Brain pericyte (primary cell): Measurements from ENCODE around the gene HIGD2B.
"Not testable (repeated sequence)": the region's sequence is repeated elsewhere in the genome, so short reads cannot be mapped to it uniquely, and the experiment has no call there.

Experiments used
- DNase-seq: peaks from one replicate; pipeline ENCODE4 v3.0.0-alpha.2; 2012; ENCODE audit warnings: low read depth, low spot score

The HIGD2B gene

GRCh38 chr15:72676838-72677237, 9.1 kb downstream of the HIGD2B start:
- DNase-seq = no peak

GRCh38 chr15:72671525-72671924, 14.5 kb downstream of the HIGD2B start:
- DNase-seq = no peak

- DNase-seq = not testable (repeated sequence)
These were observed 15.2 kb downstream of the HIGD2B start for GRCh38 chr15:72670656-72671352.

- DNase-seq = not testable (repeated sequence)
These were observed 16.2 kb downstream of the HIGD2B start for GRCh38 chr15:72669803-72670202.

GRCh38 chr15:72665706-72666105, 20.3 kb downstream of the HIGD2B start:
- not testable (repeated sequence) for DNase-seq

GRCh38 chr15:72663931-72664330, 22.1 kb downstream of the HIGD2B start:
- not testable (repeated sequence) for DNase-seq

GRCh38 chr15:72661081-72661480, 24.9 kb downstream of the HIGD2B start:
- not testable (repeated sequence) for DNase-seq

GRCh38 chr15:72656014-72656413, 30.0 kb downstream of the HIGD2B start:
- not testable (repeated sequence) for DNase-seq

- not testable (repeated sequence) for DNase-seq
These were observed 31.6 kb downstream of the HIGD2B start, which contains the start of gene GOLGA6B for GRCh38 chr15:72654397-72654796. Gene GOLGA6B, plus strand, starts transcription at chr15:72654697. Its CDS starts 41 bp downstream, at chr15:72654738.

GRCh38 chr15:72648631-72649253, 37.2 kb downstream of the HIGD2B start:
- DNase-seq = not testable (repeated sequence)

GRCh38 chr15:72642271-72642670, 43.7 kb downstream of the HIGD2B start:
- DNase-seq = not testable (repeated sequence)

- not testable (repeated sequence) for DNase-seq
These were observed 46.1 kb downstream of the HIGD2B start for GRCh38 chr15:72639759-72640483.

GRCh38 chr15:72636519-72637282, 49.3 kb downstream of the HIGD2B start:
- not testable (repeated sequence) for DNase-seq

- not testable (repeated sequence) for DNase-seq
These were observed 56.9 kb downstream of the HIGD2B start for GRCh38 chr15:72629068-72629570.

GRCh38 chr15:72628249-72629067, 57.5 kb downstream of the HIGD2B start:
- DNase-seq = not testable (repeated sequence)

GRCh38 chr15:72626153-72626552, 59.8 kb downstream of the HIGD2B start:
- DNase-seq = peak; percentile 17
